Forelimb muscle (tissue), 1 donor: ENCODE results near the gene UPK3BL2. TPM values are rescaled to one million over a fixed set of nuclear protein-coding genes. Genes with fewer than 3 reads are reported as not detected.
"Not testable (repeated sequence)": the region's sequence is repeated elsewhere in the genome, so short reads cannot be mapped to it uniquely, and the experiment has no call there.

ENCODE experiments used
- DNase-seq: peaks from one replicate; pipeline ENCODE4 v3.0.0-alpha.2; 2013; ENCODE audit warnings: low read depth
- polyA plus RNA-seq: library from polyadenylated mRNA; unstranded; fragments of 120-200 nt; gene quantifications from one replicate; pipeline ENCODE4 v1.2.1, GENCODE V29; 2013; ENCODE audit not compliant: insufficient read length

The UPK3BL2 gene, protein sequence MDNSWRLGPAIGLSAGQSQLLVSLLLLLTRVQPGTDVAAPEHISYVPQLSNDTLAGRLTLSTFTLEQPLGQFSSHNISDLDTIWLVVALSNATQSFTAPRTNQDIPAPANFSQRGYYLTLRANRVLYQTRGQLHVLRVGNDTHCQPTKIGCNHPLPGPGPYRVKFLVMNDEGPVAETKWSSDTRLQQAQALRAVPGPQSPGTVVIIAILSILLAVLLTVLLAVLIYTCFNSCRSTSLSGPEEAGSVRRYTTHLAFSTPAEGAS
- 13.4 TPM for polyA plus RNA-seq

- DNase-seq = not testable (repeated sequence)
Measured at GRCh38 chr7:102543596-102543995, at the start of gene UPK3BL2. TSS of gene UPK3BL2 (minus strand) at chr7:102543696. CDS start at chr7:102543636, 60 bp downstream.

DNA sequence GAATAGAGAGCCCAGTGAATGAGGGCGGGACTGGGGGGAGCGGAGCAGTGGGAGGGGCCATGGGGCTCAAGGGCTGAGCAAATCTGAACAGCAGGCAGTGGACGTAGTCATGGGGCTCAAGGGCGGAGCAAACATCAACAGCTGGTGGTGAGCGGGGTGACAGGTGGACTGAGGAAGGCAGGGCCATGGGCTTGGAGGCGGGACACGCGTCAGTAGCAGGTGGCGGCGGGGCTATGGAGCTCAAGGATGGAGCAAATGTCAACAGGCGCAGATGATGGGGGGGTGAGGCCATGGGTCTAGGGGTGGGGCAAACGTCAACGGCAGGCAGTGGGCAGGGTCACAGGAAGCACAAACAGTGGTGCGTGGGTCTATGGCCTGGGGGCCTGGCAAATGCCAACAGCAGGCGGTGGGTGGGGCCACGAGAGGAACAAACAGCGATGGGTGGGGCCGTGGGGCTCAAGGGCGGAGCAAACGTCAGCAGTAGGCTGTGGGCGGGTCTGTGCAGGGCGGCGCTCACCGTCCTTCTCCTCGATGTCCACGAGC is 49.1 kb upstream of the UPK3BL2 start:
- not testable (repeated sequence) for DNase-seq

- DNase-seq = not testable (repeated sequence)
Measured at GRCh38 chr7:102589857-102590256, 46.4 kb upstream of the UPK3BL2 start.

DNA sequence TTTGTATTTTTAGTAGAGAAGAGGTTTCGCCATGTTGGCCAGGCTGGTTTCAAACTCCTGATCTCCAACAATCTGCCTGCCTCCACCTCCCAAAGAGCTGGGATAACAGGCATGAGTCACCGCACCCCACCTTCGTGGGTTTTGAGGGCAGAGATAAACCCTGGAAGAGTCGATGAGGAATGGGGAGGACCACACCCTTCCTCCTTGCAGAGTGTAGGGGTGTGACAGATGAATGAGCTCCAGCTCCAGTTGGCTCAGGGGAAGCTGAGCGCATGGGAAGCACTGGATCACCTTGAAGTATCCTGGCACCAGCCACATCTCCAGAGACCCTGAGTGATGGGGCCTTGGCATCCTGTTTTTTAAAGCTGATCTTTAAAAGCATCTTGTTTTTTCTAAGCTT is 40.0 kb upstream of the UPK3BL2 start:
- DNase-seq = not testable (repeated sequence)

GRCh38 chr7:102581722-102582121 is 38.2 kb upstream of the UPK3BL2 start:
- not testable (repeated sequence) for DNase-seq

- not testable (repeated sequence) for DNase-seq
Measured at GRCh38 chr7:102578486-102578885, 35.0 kb upstream of the UPK3BL2 start.

DNA sequence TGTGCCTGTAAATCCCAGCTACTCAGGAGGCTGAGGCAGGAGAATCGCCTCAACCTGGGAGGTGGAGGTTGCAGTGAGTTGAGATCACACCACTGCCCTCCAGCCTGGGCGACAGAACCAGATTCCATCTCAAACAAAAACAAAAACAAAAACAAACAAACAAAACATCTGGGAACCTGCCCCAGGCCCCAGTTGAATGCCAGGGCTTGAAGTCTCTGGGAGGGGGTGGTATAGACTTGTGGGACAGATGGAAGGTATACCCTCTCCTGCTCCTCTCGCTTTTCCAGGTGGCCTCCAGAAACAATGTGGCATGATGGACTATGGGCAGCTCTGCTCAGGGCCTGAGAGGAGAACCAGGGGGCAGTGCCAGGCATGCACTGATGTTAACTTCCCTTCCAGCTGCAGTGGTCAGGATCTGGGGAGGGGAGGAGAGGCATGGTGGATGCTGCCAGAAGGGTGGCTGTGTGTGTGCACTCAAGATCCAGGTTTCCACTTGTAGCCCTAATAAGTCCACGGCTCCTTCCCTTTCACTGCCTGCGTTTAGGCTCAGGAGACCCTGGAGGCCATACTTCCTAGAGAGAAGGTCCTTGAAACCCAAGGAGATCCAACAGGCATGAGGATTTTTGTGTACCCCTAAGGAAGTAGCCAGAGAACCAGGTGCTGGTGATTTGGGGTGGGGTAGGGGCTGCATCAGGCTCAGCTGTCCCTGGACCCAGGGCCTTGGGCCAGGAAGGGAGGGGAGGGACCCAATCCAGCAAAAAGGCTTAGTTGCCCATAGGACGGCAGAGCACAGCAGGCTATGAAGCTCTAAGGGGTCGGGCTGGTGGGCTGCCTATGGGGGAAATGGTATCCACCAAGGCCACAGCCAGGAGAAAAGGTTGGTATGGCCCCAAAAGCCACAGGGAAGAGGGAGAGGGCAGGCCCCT is 34.1 kb upstream of the UPK3BL2 start:
- DNase-seq = not testable (repeated sequence)

GRCh38 chr7:102576363-102576762 is 32.9 kb upstream of the UPK3BL2 start:
- not testable (repeated sequence) for DNase-seq

- not testable (repeated sequence) for DNase-seq
Measured at GRCh38 chr7:102574607-102575006, 31.1 kb upstream of the UPK3BL2 start.

DNA sequence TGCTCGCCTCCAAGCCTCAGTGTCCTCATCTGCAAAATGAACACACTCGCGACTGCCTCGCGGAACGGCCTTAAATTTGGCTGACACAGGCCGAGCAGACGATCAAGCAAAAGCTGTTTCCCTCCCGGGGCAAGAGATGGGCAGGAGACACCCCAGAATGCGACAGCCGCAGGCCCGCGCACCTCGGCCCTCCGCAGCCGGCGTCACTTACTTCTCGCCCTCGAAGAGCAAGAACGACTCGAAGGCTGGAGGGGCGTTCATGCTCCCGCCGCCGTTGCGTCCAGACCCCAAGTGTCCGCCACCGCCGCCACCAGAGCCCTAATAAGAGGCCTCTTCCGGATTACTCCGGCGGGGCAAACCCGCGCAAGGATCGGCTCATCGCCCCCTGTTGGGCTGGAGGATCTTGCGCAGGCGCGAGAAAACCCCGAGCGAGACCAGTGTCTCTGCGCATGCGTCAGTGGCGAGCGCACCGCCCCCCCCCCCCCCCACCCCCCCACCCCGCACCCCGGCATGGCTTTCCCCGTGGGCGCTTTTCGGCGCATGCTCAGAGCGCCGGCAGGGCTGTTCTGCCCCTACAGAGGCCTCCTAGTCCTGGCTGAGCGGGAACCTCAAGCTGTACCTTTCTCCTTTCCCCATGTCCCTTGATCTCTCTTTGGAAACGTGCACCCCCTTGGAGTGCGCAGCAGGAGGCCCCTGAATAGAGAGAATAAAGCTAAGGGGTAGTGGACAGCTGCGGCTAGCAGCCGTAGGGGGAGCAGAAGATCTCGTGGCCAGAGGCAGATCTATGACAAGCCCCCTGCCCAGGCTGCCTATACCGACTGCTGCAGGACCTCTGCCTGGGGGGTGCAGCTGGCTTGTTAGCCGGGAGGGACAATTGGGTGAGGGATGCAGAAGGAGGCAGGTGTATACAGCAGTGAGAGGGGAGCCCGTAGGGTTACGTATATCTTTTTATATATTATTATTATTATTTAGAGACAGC is 29.1 kb upstream of the UPK3BL2 start, which contains the start of gene POLR2J3:
POLR2J3 (minus strand) TSS at position 323 of the 979 bp plus-strand sequence; CDS start at position 261, 62 bp downstream.
- DNase-seq = peak; percentile 57

DNA sequence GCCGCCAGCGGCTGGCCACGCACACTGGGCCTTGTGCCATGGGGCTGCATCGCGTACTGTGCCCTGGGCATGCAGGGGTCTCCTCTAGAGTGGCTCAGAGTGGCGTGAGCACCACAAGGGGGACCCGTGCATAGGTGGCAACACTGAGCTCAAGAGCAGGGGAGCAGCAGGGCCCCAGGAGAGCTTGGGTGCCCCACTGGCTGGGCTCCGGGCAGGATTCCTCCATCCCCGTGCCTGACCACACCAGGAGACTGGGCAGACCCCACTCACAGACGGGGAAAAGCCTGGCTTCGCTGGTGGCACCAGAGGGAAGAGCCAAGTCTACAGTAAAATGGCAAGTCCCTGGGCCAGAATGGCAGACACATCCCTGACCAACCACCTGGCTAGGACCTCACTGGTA is 25.1 kb upstream of the UPK3BL2 start:
- DNase-seq = not testable (repeated sequence)

GRCh38 chr7:102550808-102551422 is 7.4 kb upstream of the UPK3BL2 start, which contains the start of gene SPDYE2:
TSS of gene SPDYE2 (plus strand) at chr7:102551226. CDS start at chr7:102553256, 2,030 bp downstream.
- not testable (repeated sequence) for DNase-seq

GRCh38 chr7:102546353-102546752 is 2.9 kb upstream of the UPK3BL2 start:
- not testable (repeated sequence) for DNase-seq

DNA sequence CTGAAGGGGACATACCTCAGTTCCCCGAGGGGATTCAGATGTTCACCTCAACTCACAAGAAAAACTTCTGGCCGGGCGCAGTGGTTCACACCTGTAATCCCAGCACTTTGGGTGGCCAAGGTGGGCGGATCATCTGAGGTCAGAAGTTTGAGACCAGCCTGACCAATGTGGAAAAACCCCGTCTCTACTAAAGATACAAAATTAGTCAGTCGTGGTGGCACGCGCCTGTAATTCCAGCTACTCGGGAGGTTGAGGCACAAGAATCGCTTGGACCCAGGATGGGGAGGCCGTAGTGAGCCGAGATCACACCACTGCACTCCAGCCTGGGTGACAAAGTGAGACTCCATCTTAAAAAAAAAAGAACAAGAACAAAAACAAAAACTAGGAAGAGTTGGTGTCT is 1.8 kb upstream of the UPK3BL2 start:
- not testable (repeated sequence) for DNase-seq

DNA sequence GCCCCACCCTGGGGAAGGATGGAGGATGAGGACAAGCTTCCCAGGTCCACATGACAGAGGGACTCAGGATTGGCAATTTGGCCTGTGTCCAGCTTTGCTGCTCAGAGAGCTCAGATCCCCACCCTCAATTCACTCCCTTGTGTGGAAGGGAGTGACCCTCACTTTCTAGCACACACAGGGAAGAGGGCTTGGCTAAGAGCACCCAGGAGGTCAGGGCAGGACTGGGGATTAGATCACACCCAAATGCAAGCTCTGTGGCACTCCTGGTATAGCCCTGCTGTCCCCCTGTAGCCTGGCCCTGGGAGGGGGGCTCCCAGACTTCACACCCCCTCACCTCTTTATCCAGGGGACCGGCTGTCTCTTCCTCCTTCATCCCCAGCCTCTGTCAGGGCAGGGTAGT is 876 bp upstream of the UPK3BL2 start:
- DNase-seq = not testable (repeated sequence)

GRCh38 chr7:102542771-102543170 is 725 bp downstream of the UPK3BL2 start:
- DNase-seq = not testable (repeated sequence)

- not testable (repeated sequence) for DNase-seq
Measured at GRCh38 chr7:102542083-102542482, 1.4 kb downstream of the UPK3BL2 start.

DNA sequence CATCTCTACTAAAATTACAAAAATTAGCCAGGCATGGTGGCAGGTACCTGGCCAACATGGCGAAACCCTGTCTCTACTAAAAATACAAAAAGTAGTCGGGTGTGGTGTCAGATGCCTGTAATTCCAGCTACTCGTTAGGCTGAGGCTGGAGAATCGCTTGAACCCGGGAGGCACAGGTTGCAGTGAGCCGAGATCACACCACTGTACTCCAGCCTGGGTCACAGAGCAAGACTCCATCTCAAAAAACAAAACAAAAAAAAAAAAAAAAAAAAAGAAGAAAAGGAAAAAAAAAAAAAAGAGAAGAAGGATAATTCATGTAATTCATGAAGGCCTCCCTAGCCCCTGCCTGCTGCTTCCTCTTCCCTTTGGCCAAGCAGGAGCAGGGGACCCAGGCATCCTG is 2.9 kb downstream of the UPK3BL2 start:
- DNase-seq = not testable (repeated sequence)

GRCh38 chr7:102535062-102535615 is 8.4 kb downstream of the UPK3BL2 start:
- not testable (repeated sequence) for DNase-seq

DNA sequence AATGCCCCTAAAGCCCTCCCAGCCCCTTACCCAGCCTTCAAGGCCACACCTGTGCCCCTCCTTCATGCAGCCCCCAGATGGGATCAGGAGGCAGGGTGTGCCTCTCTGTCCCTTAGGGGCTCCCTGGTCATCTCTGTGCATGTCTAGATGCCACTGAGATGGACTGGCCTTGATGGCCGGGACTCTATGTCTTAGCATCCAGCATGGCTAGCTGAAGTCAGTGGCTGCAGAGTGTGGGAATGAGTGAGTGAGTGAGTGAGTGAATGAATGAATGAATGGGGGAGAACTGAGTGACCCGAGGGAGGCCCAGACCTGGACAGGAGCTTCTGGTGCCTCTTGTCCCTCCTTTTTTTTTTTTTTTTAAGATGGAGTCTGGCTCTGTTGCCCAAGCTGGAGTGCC is 11.4 kb downstream of the UPK3BL2 start:
- not testable (repeated sequence) for DNase-seq
